CD4-positive, alpha-beta T cell treated with Interferon gamma for 1 hour (primary cell): ENCODE measurements around the gene SSR1.

ENCODE experiments used
- DNase-seq: peaks from one replicate; pipeline ENCODE4 v3.0.0-alpha.2; 2020

SSR1 gene

DNA sequence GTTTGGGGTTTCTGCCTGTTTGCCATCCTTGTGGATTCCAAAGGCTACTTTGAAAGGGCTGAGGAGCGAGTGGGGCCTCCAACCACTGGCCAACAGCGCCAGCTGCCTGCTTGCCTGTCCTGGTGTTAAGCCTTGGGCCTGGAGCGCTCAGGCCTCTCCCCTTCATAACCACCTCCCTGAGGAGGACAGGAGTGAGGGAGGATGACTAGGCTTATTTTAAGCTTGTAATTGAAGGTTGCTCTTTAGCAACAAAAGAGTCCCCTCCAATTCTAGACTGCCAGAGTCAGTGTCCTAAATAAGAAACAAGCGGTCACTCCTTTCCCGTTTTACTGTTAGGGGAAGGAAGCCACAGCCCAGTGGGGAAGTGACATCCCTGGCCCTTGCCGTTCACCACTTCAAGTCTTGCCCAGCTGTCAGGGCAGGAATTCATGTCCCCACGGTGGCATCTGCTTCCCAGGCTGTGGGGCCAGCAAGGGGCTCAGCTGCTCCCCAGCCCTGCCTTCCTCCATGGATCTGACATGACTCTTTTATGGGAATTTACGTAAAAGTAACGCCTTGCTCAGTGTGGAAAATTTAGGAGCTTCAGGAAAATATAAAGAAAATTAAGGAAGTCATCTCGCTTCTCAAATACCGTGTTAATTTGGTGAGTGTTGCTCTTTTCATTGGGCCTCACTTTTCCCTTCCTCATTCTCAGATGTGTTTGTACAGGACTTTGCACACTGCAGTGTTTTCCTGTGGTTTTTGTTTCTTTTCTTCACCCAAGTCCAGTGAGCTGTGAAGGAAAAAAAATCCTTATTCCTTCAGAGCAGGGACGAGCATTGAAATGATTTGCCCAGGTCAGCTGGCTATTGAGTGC, 57.8 kb downstream of the SSR1 start:
- no peak for DNase-seq

DNA sequence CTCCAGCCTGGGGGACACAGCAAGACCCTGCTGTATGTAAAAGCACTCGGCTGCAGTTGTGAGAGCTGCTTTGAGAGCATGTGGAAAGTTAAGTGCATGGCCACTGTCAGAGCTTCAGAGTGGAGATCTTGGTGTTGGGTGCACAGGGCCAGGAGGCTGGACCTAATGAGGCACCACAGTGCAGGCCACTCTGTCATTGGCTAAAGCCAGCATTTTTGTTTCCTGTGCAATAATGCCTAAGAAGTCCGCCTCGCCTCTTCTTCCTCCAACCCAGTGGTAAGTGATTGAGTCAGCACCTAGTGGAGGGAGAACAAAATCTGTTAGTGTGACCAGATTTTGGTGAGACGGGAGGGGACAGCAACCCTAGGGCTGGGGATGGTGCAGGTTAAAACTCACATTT, 60.6 kb downstream of the SSR1 start:
- DNase-seq: peak; percentile 10

DNA sequence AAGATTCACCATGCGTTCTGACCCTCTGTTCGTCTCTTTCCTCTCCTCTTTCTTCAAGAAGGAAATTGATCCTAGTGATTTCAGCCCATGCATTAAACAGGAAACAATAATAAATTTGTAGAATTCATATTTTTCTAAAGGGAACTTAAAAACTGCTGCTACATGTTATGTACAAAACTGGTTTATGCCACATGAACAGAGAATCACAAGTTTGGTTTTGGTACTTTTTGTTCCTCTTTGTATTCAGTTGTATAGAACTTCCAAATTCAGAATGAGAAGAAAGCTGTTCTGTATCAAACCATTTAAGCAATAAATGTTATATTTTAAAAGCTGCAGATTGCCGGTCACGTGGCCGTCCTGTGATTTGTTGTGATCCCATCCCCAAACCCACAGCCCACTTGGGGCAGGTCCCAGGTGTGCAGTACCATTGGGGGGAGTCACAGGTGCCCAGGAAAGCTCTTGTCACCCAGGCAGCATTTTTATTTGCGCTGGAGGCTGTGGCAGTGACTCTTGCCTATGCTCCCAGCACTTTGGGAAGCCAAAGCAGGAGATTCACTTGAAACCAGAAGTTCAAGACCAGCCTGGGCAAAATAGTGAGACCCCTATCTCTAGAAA, 61.2 kb downstream of the SSR1 start:
- DNase-seq: no peak

DNA sequence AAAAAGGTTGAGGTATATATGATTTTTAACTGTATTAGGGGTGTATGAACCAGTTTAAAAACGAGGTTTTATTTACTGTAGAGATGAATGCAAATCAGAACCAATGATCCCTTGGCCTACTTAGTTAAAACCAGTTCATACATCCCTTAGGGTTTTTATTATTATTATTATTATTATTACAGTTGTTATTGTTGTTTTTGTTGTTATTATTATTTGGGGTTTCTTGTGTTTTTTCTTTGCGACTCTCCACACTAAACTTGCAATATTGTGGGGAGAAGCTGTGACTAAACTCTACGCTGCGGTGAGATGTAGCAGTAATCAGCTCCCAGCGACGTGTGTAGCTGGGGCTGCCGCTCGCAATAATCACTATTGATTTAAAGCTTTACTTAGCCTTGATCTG, 62.2 kb downstream of the SSR1 start:
- no peak for DNase-seq

- DNase-seq: no peak
Observed at GRCh38 chr6:7249946-7250643, 62.9 kb downstream of the SSR1 start.

- no peak for DNase-seq
Observed at GRCh38 chr6:7249391-7249790, 63.6 kb downstream of the SSR1 start.

- no peak for DNase-seq
Observed at GRCh38 chr6:7247828-7248227, 65.2 kb downstream of the SSR1 start.

DNA sequence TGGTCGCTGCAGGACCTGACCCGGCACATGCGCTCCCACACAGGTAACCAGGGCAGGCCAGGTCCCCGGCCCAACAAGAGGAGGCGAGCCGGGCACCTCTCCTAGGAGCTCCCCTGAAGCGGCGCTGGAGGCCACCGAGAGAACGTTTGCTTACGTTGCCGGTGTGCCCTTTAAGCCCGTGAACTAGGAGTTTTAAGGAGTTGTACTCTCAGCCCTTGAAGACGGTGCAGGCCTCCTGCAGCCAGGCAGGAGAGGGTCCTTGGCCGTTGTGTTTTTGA, 65.9 kb downstream of the SSR1 start:
- DNase-seq: no peak

GRCh38 chr6:7246401-7247178, 66.4 kb downstream of the SSR1 start:
- DNase-seq: no peak

DNA sequence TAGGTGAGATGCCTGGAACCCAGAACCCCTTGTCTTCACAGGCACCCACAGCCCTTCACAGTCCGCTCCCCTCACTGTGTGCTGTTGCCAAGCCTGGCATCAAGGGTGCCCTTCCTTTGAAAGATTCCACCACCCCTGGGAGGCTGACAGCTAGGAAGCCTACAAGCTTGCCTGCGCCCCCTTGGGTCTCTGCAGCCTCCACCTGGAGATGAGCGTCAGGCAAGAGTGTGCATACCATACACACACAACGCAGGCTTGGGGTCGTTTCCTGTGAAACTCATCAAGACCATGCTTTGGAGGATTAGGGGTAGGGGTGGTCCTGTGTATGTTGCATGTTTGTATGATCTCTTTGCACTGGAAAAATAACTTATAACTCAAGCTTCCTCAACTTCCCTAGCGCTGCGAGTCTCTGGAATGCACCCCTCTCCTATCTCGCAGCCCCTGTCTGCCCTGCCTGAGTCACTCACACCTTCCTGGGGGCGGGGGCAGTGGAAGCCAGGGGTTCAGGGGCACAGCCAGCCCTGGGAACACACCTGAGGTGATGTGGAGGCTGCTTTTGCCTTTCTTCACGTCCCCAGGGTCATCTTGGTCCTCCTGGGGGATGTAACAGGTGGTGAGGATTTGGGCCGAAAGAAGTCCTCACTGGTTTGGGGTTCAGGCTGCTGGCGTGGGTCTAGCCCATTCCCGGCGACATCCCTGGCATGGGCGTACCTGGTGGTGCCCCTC, 67.2 kb downstream of the SSR1 start:
- no peak for DNase-seq

GRCh38 chr6:7243179-7243981, 69.6 kb downstream of the SSR1 start:
- peak; percentile 19 for DNase-seq

DNA sequence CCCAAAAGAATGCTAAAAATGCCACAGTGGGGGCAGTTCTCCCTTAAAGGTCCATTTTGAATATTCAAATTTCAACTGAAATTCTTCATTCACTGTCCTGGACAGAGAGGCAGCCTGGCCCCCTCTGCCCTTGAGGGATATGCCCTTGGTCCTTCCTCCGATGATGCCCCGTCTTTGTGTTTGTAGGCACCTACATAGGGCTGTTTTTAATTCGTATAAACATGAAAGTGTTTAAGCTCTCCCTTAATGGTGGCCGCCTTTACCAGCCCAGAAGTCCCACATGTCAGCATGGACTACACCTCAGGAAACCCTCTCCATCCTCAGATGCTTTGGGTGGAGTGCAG, 70.2 kb downstream of the SSR1 start:
- no peak for DNase-seq

- no peak for DNase-seq
Observed at GRCh38 chr6:7241709-7242645, 71.0 kb downstream of the SSR1 start.

DNA sequence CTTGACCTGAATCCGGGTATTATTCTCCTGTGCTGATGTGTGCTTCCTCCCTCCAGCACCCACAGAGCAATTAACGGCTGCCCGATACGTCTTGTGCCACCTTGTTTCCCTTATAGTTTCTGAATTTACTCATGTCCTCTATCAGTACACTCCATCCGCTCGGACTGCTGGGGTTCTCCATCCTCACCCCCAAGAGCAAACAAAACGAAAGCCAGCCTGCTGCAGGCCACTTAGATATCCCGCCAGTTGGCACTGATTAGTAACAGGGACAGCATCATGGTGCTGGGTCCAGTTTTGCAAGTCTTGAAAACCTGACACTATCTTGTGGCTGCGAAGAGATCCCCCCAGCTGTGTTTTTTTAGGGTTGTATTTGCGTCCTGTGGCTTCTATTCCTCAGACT, 71.8 kb downstream of the SSR1 start:
- DNase-seq: no peak

DNA sequence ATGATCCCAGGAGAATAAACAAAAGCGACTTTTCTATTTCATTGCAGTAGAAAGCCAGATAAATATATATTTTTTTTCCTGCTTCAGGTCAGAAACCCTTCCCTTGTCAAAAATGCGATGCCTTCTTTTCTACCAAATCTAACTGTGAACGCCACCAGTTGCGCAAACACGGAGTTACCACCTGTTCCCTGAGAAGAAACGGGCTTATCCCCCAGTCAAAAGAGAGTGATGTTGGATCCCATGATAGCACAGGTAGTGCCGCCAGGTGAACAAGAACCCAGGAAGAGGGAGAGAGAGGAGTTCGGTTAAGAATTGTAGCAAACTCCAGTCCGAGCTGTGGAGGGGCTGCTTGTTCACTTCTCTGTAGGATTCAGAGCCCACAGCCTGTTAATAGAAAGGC, 72.6 kb downstream of the SSR1 start:
- no peak for DNase-seq

DNA sequence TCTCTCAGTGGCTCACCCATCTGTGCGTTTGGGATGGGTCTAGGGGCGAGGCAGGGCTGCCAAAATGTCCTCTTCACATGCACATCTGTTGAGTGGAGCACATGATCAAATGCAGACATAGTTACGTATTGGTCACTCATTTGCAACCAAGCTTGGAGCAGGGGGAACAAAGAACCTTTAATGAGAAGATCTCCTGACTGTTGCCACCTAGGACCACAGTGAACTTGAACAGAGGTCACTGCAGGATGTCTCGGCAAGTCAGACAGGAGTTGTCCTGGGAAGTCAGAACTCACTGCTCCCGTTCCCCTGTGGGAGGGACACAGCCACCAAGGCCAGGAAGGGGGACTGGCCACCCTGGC, 73.4 kb downstream of the SSR1 start:
- DNase-seq: no peak

DNA sequence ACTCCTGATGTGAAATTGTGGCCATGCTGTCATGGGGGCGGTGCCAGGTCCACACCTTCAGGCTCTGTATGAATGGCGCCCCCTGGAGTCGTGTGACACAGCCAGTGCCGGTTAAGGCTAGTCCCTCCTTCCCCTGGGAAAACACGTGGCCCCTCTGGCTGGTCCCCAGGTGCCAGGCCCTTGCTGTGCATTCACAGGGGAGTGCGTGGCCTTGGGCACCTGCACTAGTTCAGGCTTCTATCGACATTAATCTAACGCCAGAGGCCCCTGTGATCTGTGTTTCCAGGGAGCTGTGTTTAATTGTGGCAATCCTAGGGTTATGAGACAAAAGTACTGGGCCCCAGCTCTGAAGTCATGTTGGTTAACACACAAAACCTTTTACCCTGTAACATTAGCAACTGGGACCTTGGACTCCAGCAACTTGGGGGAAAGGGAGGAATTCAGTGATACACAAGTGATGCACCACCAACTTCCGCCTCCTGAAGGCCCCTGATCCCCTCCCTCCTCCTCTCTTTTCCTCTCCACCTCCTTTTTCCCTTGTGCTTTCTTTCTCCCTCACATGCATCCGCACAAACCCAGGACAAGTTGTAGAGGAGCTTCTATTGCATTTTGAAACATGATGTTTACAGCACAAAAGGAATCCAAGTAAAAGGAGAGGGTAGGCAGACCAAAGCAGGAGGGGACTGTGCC, 74.0 kb downstream of the SSR1 start:
- DNase-seq: peak; percentile 72

DNA sequence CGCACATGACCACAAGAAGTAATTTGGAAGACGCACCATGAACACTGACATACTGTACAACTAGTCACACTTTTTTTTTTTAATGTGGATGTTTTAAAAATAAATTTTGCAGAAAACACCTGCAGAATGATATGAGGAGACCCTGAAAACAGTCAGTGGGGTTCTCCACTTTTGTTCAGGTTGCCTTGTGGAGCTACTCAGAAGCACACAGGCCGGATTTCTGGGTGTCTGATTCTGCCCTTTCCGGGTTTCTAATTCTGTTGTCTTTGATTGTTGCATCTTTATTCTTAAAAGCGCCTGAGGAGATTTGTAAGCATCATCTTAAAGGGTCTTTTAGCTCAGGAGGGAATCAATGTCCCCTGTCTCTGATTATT, 74.5 kb downstream of the SSR1 start:
- DNase-seq: no peak

DNA sequence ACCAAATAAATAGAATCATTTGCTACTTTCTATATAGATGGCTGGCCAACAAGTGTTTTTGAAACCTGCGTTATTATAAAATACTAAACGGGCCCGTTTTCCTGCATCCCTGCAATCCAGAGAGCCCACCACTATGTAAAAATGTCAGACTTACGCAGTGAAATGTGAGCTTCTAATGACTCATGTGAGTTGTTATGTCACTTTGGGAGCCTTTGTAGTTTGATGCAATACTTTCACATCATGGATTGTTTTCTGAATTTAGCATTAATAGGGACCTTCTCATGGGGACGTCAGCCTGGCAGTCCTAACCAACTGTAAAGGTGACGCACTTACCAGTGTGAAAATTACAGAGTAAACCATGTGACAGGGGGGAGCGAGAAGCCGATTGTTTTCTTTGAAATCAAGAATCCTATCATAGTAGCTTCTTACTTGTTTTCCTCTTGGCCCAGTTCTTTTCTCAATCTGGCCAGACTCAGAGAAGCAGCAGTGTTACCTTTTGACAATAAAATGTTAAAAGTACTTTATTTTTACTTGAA, 75.3 kb downstream of the SSR1 start:
- no peak for DNase-seq
